Measurements from ENCODE around the gene GALNT15.

The GALNT15 gene

DNA sequence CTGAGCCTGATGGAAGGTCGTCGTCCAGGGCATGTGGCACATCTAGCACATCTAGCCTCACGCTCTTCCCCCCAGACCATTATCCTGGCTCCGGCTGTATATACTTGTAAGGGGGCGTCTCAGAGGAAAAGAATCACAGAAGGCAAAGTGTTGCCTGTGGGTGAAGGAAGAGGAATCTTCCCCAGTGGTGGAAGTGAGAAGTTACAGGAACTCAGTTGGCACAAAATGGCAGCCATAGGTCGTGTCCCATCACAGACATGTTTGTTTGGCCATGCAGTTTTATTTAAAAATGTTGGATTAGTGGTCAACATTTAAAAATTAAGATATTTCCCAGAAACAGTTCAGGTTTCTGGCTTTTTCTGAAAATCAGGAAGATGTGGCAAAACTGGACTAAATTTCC is 13.6 kb downstream of the GALNT15 start:
- DNase-seq = no peak

DNA sequence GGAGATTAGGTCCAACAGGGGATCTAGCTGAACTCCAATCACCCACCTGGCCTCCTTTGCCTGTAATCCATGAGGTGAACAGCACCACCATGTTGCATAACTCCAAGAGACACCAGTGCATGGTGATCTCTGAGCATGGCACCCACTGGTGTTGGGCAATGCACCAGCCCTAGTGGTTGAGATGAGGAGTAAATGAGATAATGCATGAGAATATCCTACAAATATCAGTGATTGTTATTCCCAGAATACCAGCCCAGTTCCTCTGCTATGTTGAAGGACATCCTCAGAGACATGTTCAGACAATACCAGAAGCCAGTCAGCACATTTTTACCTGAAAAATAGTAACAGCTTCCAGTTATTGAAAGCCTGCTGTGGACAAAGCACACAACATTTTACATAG is 14.7 kb downstream of the GALNT15 start:
- DNase-seq = no peak

DNA sequence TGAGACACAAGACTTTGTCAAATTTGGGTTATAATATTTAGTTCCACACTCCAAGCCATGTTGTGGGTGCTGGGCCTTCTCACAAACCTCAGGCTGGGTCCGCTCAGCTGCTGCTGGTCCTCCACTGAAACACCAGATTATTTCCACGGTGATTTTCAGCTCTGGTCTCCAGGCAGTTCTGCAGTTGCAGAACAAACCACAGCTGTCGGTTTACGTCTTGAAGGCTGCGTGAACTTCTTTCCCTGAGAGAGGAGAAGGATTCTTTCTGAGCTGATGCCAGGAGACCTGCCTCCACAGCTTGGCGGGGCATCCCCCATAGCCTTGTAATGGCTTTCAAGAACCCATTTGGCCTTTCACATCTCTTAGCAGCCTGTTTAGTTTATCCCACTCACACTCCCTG is 16.2 kb downstream of the GALNT15 start:
- no peak for DNase-seq

DNA sequence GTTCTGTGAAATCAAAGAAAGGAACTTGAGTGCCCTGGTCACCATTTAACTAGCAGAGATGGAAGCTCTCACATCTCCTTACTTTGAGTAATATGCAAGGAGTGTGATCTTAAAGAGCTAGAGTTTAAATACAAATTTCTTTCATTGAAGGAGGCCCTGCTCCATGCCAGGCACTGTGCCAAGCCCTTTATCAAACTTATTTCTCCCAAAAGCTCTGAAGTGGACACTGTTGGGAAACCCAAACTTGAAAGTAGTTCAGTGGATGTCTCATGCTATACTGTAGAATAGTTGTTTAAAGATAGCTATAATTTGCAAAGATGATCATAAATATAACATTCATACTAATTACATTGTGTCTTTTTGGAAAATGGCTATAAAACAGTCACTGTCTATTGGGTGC is 17.1 kb downstream of the GALNT15 start:
- no peak for DNase-seq

DNA sequence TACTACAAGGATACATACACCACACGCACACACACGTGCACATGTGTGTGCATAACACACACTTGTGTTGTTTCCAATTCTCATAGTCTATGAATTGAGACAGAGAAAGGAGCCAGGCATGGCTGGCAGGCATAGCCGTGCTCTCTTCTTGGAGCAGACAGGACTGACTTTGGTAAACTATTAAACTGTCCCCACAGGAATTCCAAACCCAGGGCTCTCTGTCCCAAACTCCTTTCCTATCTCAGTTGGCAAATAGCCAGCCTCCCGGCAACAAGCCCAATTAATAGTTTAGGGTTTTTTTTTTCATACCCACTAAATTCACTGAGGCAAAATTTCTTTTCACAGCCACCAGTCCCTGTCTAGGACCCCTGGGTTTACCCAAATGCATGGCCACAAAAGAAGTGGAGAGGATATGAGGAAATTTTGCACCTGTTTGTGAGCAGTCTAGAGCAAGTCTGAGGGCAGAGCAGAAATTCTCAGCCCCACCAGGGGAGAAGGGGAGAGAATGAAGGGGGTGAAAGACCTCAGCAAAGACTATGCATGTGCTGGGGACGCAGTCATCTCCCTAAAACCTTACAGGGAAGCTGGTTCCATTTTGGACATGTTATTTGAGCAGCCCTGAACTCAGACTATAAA is 17.8 kb downstream of the GALNT15 start:
- no peak for DNase-seq

DNA sequence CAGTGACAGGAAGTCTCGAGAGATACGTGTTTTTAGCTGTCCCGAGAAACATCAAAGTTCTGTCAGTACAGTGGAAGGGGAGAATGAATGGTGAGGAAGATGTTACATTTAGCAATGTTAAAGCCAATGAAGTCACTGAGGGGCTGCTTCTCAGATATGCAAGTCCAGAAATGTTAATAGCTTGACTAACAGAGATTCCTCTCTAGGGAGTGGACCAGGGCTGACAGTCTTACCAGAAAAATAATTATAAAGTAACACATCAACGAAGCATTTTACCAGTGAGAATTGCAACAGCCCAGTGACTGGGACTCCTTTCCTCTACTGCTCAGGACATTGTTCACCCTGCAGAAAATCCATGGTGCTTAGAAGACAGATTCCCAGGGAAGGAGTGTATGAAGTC is 23.9 kb downstream of the GALNT15 start:
- no peak for DNase-seq

DNA sequence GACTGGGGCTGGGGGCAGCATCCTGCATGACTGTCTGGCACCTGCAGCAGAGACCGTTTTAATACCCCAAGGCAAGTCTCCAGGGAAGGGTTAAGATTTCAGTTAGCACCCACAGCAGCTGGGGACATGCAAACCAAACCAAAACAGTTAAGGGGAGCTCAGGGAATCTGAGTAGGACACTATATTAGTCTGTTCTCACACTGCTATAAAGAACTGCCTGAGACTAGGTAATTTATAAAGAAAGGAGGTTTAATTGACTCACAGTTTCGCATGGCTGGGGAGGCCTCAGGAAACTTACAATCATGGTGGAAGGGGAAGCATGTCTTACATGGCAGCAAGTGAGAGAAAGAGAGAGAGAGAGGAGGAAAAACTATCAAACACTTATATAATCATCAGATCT is 25.3 kb downstream of the GALNT15 start:
- no peak for DNase-seq

DNA sequence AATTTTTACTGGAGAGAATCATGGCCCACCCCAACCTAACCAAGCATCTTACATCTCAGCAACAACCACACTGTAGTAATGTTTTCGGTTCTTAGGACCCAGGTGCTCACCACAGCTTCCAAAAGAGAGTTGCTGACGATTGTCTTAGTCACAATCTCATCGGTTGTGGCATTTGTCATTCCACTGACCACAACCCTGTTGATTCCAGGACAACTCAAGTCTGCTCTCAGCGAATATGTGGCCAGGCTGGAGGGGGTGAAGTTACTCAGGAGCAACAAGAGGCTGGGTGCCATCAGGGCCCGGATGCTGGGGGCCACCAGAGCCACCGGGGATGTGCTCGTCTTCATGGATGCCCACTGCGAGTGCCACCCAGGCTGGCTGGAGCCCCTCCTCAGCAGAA is 25.9 kb downstream of the GALNT15 start:
- DNase-seq = no peak

DNA sequence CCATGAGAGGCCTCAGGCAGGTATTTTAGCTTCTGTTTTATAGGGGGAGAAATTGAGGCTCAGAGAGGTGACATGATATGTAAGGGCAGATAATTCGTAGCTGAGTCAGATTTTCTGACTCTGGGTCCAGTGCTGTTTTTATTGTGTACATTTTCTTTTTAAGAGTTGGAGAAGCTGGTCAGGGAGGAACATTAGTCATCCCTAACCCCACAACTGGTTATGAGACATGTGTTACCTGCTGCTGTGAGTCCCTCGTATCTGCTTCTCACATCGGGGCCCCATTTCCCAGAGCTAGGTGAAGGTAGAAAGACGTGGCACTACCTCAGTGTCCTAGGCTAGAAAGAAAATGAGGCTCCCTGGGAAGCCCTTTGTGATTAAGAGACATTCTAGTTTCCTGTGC is 28.6 kb downstream of the GALNT15 start:
- DNase-seq = no peak

DNA sequence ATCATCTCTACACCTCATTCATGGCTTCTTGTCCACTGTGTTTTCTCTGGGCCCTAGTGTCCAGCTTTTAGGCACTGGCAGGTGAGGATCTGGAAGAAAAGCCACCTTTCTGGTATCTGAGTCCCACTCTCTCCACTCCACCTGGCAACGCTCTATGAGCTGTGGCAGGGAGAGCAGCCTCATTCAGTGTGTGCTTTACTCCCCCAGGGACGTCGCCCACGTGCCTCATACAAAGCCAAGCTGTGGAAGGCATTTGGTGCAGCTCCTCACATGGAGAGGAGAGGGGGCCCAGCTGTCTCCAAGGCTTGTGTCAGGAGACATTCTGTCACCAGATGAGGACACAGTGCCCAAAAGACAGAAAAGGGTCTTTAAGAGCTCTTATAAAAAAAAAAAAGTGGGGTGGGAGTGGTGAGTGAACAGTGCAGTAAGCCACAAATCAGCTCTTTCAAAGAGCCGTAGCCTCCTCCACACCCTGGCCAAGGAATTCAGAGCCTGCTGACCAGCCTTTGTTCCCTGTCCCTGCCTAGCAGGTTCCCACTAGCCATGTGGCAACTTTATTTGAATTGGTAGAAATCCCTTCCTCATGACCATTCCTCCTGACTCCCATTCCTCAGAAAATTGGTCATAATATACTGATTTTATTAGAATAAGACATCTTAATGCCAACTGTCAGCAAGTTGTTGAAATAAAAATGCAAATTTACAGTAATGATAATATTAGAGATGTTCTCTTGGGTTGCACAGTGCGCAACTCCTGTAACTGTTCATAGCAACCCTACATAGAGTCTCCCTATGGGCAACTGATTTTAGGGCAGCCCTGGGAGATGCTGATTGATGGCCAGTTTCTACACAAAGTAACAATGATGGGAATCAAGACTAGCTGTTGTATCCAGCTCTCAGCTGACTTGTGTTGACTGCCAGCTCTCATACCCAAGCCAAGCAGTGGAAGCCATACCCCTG is 29.5 kb downstream of the GALNT15 start:
- DNase-seq = no peak

DNA sequence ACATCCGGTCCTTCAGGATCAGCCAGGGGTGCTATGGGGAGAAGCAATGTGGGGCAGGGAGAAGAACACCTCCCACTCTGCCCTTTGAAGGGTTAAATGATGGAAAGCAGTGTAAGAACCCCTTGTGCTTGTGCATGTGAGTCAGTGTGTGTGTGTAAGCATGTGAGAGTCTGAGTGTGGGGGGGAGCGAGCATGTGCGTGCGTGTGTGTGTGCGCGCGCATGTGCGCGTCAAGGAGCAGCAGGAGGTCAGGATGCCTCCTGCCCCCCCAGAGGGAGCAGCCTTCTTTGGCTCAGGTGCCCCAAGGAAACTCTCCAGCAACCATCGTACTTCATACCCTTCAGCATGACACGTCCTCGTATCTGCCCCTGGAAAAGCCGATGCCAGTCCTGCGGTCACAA is 30.3 kb downstream of the GALNT15 start:
- no peak for DNase-seq

DNA sequence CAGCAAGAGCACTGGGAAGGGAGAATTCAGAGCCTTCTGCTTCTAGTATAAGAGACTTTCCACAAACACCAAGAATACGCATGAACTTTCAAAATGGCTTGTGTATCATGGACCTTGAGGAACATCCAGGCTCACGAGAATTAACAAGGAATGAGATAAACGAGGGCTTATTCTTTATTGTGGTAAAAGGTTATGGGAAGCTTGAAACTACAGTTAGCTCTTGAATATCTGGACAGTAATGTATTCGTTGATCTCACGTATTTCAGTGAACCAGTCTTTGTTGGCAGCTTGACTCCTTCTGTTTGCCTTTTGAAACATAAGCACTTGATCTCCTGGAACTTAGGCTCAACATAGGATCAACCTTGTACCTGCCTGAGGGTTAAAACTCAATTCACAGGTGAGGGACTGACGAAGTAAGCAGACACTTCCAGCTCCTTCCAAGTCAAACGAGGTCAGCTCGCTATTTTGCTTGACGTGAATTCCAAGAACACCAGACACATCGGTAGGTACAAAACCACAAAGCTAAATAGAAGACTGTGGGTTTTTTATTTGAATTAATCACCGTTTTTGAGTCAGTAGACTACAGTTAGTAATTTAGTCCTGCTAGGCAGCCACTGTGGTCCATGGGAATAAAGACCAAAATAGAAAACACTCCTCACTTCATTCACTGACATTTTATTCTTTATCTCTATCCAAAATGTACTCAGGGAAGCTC is 30.8 kb downstream of the GALNT15 start:
- no peak for DNase-seq

DNA sequence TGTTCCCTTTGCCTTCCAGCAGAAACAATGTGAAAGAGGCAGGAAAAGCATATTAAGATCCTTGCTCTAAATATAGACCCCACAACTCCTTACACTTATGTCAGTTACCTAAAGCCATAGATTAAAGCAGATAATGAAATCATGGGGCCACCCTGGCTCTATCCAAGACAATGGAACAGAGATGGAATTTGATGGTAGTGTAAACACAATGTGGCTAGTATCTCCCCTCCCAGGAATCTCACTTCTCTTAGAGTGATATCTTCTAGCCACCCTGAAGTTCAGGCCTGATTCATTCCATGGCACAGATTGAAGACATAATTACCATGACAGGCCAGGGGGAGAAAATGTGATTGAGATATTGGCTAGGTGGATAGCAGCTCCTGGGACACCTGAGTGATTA is 32.6 kb downstream of the GALNT15 start:
- DNase-seq = no peak

DNA sequence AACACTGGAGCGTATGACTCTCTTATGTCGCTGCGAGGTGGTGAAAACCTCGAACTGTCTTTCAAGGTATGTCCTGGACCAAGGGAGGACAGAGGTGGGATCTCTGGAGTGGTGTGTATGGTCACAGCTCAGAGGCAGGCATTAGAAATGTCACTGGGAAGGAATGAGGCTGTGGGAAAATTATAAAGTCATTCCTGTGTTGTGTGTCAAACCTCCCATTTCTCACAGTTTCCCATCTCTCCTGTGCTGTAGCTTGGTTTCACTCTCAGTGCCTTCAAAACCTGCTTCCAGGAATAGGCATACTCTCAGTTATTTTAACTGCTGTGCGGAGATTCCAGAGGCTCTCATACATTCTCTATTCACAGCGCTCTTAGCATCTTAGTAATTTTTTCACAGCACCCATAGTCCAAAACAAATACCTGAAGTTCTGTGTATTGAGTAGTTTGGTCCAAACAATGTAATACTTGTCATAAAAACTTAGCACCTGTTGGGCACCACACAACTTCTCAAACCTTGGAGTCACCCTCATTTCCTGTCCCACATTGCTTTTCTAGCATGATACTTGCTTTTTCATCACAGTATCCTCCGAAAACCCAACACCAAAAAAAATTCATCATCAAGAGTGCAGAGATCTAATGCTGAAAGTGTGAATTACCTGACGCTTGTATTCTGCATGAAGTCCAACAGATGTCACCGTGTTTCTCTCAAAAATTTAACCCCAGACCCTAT is 36.9 kb downstream of the GALNT15 start:
- no peak for DNase-seq

DNA sequence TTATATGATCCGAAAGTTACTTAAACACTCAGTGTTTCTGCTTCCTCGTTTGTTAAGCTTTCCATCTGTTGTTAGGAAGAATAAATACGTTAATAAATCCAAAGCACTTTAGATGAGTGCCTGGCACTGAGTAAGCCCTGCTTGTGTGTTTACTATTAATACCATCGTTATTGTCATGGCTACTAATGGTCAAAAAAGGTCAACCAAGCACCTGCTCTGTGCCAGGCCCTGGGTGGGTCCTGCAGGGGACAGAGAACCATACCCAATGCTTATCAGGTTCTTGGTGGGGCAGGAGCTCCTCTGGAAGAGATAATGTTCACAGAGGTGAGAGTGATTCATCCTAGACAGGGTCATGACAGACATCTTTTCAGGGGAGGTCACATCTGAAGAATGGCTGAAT is 39.9 kb downstream of the GALNT15 start:
- DNase-seq = no peak

DNA sequence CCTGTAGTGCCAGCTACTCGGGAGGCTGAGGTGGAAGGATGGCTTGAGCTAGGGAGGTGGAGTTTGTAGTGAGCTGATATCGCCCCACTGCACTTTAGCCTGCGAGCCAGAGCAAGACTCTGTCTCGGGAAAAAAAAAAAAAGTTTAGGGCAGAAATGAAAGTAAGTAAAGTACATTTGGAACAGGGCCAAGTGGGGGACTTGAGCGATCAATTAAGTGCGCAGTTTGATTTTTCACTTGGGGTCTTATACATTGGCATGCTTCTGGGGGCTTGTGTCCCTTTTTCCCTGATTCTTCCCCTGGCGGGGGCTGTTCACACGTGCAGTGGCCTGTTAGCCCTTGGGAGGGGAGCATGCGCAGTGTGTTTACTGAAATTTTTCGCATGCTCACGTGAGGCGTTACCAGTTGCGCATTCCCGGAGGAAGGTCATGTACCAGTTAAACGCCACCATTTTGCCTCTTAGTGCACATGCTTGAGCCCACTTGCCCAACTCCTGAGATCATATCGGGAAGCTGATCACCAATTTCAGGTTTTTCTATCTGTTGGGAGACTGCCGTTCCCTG is 42.0 kb downstream of the GALNT15 start:
- no peak for DNase-seq

DNA sequence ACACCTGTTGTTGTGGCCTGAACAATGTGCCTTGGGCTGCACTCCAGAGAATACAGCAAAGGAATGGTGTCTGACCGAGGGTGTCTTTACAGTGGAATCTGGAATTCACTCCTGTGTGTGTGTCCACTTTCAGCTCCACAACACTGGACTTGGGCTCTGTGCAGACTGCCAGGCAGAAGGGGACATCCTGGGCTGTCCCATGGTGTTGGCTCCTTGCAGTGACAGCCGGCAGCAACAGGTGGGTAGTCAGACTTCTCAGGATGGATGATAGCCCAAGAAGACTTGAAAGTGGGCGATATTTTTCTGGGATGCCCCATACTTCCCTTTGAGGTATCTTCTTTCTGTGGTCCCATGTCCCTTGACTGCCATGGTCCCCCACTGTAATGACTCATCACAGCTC is 45.3 kb downstream of the GALNT15 start:
- no peak for DNase-seq

DNA sequence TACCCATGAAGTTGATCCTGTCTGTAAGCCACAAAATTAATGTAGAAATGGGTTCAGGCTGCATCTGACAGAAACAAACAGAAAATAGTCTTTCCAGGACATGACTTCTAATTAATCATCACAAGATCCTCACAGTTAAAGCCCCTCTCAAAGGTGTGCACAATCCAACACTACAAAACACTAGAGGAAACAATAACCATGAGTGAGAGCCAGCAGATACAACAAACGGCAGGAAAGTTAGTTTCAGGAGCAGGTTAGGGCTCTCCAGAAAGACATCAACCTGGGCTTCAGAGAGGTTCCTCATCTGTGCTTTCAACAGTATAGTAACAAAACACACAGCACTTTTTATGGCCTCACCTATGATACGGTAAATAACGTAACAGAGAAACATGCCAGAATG is 47.5 kb downstream of the GALNT15 start:
- no peak for DNase-seq

DNA sequence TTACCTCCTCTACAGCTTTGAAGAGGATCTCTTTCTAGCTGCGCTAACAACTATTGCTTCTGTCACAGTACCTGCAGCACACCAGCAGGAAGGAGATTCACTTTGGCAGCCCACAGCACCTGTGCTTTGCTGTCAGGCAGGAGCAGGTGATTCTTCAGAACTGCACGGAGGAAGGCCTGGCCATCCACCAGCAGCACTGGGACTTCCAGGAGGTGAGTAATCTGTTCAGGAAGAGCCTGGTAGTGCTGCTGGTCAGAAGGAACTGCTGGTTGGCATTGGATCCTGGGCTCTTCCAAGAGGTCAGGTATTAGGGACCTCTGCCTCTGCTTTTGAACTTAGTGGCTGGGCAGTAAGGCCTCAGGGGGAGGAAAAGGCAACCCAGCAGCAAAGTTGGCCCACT is 48.1 kb downstream of the GALNT15 start:
- DNase-seq = no peak

DNA sequence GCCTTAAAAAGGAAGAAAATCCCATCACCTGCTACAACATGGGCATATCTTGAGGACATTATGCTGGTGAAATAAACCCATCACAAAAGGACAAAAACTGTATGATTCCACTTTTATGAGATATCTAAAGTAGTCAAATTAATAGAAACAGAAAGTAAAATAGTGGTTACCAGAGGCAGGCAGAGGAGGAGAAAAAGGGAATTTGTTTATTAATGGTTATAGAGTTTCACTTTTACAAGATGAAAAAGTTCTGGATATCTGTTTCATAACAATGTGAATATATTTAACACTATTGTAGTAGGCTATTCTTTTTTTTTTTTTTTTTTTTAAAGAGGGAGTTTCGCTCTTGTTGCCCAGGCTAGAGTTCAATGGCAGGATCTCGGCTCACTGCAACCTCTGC is 49.8 kb downstream of the GALNT15 start:
- no peak for DNase-seq

DNA sequence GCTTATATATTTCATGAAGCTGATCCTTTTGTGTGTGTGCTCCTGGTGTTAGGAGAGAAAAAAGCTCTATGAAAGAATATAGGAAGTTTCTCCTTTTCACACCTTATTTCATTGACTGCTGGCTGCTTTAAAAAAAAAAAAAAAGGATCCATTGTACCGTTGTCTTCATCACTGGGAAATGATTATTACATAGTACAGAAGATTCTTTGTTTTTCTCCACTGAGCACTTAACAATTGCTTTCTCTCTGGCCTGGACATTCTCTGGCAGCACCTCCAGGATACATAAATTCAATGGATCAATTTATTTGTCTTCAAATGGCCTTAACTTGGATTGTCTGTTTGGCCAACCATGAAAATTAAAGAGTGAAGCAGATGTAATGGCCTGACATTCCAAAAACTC is 53.1 kb downstream of the GALNT15 start:
- DNase-seq = no peak

DNA sequence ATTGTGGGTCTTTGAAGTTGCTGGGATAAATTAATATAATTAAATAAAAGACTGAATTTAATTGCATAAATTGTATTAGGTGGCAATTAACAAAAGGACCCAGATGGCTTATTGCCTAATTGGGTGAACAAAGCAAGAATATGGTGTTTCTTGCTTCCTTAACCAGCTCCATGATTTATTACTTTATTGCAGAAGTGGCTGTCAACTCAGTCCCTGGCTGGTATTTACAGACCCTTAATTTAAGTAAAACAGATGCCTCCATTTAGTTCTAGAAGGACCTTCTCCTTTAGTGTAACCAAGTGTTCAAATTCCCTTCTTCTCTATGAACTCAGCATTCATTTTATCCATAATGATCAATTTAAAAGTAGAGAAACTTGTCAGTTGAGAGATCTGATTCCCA is 55.2 kb downstream of the GALNT15 start:
- no peak for DNase-seq

DNA sequence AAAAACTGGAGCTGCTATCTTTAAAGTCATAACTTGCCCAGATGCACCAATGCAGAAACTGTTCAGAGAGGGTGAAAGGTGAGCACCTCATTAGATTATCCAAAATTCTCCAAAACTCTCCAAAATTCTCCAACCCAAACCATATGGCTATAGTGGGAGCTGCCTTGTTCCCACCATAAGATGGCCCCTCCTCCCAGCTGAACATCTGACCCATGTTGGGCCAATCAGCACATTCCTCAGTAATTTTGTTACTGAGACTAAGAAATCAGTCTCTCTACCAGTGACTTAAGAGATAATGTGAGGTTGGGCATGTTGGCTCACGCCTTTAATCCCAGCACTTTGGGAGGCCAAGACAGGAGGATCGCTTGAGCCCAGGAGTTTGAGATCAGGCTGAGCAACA is 57.5 kb downstream of the GALNT15 start:
- no peak for DNase-seq
